Jurkat, Clone E6-1 (cell line): ENCODE measurements around the gene MEN1.

Experiments used
- DNase-seq: peaks from one replicate; pipeline ENCODE4 v3.0.0-alpha.2; 2011; ENCODE audit warnings: low read depth, low spot score
- H3K4me3 ChIP-seq: 2 replicates; pipeline ENCODE4 v1.5.1; 2011; ENCODE audit warnings: mild to moderate bottlenecking, low read length, control low read depth, moderate library complexity

MEN1 gene

GRCh38 chr11:64768300-64768694, 42.1 kb downstream of the MEN1 start:
- no peak overlapping the region for H3K4me3 ChIP-seq
- DNase-seq: no peak

GRCh38 chr11:64767344-64768299, 42.7 kb downstream of the MEN1 start:
- no peak overlapping the region for H3K4me3 ChIP-seq
- peak; percentile 82 for DNase-seq

DNA sequence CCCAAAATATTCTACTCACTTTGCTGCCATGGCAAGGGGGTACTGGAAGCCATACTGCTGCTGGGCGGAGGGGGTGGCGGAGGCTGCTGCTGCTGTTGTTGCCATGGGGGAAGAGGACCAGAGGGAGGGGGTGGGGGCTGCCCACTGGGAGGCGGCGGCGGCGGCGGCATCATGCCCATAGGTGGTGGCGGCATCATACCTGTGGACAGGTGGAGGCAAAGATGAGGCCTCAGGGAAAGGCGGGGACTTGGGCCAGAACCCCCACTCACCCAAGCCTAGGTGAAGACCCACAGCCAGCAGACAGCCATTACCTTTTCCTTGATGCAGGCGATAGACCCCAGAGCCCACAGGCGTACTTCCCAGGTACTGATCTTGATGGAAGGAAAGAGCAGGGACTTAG, 43.5 kb downstream of the MEN1 start:
- no peak for DNase-seq
- H3K4me3 ChIP-seq: no peak overlapping the region

DNA sequence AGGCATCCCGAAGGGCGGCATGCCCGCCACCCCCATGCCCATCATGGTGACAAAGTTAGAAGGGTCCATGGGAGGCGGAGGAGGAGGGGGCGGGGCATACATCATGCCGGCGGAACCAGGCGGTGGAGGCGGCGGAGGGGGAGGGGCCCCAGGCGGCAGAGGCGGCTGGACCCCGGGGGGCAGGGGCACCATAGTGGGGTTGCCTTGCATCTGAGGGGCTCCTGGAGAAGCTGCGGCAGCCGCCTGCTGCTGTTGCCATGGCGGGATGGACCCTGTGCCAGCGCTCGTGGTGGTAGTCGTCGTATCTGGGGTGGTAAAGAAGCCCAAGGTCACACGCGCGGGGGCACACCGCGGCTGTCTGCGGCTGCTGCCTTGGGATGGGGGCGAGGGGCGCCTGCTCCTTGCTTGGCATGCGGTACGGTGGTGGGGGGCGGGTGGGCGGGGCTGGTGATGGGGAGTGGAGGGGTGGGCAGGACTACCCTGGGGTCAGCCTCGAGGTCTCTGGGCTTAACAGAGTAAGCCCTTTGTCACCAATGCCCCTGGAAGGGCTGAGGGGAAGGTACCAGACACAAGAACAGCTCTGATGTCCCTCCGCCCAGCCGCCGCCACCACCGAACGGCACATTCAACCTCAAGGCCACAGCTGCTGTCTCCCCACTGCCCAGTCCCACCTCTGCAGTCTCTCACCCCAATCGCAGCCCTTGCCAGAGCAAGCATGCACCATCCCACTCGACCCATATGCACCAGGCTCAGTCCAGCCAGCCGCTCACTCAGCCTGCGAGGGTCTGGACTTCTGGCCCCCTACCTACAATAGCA, 44.3 kb downstream of the MEN1 start:
- DNase-seq: no peak
- no peak overlapping the region for H3K4me3 ChIP-seq

GRCh38 chr11:64765291-64765850, 45.0 kb downstream of the MEN1 start:
- no peak for DNase-seq
- H3K4me3 ChIP-seq: no peak overlapping the region

DNA sequence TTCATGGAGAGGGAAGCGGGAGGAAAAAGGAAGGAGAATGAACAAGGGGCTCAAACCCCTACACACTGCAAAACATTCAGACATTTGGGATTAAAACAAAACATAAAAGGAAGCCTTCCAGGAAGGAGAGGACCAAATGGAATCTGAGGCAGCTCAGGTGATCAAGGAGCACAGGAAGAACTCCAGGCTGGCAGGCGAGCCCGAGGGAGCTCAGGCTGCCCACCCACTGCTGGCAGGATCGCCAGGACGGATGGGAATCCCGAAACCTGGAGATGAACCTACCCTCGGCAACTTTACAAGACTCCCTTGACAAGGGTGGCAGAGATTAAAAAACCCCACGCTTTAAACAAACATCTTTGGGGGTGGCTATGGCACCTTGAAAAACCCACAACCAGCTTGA, 45.6 kb downstream of the MEN1 start:
- H3K4me3 ChIP-seq: peak overlapping the region; percentile 30

GRCh38 chr11:64764040-64764611, 46.2 kb downstream of the MEN1 start:
- DNase-seq: peak; percentile 91
- H3K4me3 ChIP-seq: 0 out of 2 replicates have a peak overlapping the region, but pooled peaks have one; percentile 1

More for the DNA sequence above, 45.6 kb downstream of the MEN1 start:
- no peak for DNase-seq

DNA sequence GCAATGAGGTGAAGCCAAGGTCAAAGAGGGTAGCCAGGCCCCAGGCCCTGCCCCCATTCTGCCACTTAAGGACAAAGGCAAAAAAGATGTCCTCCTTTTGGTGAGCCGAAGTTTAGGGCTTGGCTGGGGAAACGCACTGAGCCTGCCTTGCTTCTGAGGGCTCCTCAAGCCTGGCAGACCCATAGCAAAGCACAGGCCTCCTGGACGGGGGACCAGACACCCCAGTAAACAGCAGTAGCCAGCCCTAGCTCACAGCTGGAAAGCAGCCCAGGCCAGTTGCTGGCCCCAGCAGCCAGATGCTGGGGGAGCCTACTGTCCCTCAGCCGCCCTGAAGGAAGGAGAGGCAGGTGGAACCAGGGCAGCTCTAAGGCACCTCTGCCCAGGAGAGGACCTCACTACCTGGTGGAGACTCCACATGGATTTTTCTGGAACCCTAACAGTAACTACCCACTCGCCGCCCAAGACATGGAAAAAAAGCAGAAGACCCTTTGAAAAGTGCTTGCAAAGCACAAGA, 46.8 kb downstream of the MEN1 start:
- H3K4me3 ChIP-seq: peak overlapping the region; percentile 1; the same call in 1 of the 2 replicates
- no peak for DNase-seq

DNA sequence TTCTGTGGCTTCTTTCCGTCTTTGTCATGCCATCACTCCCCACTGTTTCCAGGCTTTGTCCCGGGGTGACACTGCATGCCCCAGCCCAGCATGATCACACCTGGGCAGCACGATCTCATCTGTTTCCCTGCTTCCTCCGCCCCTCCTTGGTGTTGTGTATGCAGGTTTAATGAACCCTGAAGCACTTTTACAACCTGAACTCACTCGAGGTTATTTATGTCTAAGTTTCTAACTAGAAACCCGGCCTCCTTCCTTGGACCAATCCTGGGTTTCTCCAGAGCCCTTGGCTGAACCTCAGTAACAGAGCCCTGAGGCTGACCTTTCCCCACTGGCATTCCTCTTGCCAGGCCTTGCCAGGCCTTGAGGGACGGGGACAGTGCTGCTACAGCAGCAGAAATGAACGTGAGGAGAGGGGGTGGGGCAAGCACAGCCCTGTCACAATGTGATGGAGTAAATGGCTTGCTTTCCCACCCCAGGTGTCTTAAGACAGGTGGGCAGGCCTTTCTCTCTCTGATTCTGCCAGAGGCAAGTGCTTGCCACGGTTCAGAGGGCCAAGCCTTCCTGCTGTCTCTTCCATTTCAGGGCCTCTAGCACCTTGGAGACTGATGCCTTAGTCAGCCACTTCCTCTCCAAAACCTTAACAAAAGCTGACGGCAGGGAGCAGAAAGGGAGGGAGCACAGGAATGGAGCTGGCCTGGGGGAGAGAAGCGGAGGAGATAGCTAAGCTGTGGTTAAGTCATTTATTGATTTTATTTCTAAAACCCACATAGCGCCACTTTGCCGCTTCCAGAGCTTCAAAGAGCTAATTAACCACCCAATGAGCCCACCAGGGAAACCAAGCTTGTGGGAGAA, 47.5 kb downstream of the MEN1 start:
- DNase-seq: peak; percentile 83
- no peak overlapping the region for H3K4me3 ChIP-seq

- no peak for DNase-seq
- no peak overlapping the region for H3K4me3 ChIP-seq
Measured at GRCh38 chr11:64762277-64762673, 48.1 kb downstream of the MEN1 start.

DNA sequence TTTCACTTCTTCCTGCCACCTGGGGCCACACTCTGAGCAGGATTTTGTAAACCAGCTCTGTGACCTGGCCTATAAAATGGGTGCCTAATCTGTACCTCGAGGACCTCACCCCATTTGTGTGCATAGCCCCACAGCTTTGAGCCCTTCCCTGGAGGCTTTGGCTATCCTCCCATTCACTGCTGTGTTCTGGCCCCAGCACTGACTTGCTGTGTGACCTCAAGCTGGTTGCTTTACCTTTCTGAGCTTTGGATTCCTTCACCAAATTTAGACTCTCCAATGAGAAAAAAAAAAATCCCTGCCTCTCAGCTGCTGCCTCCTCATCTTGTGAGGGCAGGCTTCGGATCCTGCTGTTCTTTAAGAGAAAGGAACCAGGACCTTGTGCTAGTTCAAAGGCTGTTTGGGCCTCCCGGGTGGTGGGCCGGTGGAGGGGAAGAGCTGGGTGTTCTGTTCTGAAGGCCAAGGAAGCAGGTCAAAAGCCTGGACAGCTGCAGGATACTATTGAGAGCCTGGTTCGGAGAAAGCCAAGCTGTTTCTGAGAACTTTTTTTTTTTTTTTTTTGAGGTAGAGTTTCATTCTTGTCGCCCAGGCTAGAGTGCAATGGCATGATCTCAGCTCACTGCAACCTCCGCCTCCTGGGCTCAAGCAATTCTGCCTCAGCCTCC, 49.5 kb downstream of the MEN1 start:
- H3K4me3 ChIP-seq: no peak overlapping the region
- DNase-seq: no peak

DNA sequence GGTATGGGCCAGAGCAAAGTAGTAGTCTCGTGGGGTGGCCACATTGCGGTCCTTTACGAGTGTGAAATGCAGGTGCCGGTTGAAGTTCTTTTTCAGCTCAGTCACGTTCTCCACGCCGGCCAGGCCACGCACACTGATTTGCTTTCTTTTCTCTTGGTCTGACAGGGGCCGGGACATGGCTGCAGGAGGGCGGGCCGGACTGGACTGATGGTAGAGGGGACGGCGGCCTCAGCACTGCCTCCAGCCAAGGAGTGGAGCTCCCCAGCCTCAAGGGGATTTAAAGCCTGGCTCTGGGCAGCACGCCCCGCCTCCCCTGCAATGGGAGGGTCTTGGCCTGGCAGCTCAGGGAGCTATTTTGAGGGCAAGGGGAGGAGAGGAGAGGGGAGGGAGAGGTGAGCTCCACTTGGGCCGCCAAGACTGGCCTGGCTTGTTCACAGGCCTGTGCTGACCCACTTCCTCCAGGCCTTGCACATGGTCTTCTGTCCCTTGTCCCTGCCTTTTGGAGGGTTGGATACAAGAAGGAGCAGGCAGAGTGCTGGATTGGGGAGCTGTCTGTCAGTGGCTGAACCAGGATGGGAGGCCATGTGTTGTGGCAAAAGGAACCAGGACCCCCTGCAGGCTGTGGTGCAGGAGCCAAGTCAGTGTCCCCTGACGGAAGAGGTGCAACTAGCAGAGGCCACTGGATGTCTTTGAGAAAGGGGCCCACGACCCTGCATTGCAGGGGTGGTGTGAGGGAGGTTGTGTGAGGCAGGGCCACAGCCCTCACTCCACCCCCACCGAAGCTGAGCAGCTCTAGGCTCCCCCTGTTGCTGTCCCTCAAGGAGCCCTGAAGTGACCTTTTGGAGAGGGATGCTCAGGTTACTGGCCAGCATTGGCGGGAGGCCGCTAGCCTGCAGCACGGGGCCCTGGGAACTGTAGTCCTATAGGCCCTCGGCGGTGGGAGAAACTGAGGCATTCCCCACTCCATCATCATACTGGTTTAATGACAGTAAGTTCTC, 50.3 kb downstream of the MEN1 start, which contains the start of gene PYGM:
TSS of gene PYGM (minus strand) at position 253 of the 998 bp plus-strand sequence. CDS start at position 177, 76 bp downstream.
- DNase-seq: no peak

DNA sequence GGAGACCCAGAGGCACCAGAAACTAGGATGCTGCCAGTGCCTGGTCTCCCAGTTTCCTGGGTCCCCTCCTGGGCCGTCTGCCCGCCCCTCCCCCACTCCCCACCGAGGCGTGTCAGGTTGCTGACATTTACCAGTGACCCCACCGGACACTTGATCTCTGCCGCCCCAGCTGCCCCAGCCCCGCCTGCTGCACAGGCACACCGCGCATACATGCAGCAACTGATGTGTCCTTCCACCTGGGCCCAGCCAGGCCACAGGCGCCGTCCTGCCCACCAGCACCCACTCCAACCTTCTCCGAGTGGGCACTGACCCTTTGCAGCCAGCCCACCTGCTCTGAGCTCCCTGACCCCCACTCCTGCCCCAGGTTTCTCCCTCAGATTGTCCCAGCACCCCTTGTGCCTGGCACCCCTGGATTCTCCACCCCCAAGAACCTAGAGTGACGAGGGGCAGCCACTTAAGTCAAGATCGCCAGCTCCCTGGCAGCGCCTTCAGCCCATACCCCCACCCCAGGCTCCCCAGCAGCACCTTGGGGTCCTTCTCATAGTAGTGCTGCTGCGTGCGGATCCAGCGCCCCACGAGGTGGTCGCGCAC, 51.1 kb downstream of the MEN1 start:
- no peak for DNase-seq
- H3K4me3 ChIP-seq: no peak overlapping the region

More for the DNA sequence above, 50.3 kb downstream of the MEN1 start, which contains the start of gene PYGM:
- H3K4me3 ChIP-seq: no peak within 1 kb of the TSS

DNA sequence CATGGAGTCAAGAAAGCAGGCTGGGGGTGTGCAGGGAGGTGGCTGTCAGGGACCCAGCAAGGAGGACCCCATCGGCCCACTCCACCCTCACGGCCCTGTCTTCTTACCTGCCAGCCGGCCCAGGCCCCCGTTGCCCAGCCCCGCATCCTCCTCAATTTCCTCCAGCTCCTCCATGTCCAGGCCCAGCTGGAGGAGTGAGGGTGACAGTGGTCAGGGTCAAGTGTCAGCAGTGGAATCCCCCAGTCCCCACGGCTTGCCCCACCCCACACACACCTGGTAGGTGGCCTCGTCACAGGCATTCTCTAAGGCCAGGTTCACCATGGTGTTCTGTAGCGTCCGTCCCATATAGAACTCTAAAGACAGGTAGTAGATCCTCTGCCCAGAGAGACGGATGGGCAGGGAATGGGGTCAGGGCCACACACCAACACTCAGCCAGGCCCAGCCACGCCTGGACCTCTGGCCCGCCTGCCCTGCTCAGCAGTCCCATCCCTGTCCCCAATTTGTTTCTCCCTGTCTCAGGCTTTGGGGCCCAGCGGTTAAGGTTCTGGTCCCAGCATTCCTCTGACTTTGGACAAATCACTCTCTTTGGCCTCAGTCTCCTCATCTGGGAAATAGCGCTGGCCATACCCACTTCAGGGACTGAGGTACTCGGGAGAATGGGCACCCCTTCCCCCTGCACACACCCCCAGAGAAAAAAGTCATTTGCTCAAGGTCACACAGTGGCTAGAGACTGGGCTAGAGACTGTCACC, 51.8 kb downstream of the MEN1 start:
- H3K4me3 ChIP-seq: no peak overlapping the region
- no peak for DNase-seq

GRCh38 chr11:64757549-64758329, 52.6 kb downstream of the MEN1 start:
- DNase-seq: no peak
- no peak overlapping the region for H3K4me3 ChIP-seq
